Islet precursor cell (in vitro differentiated cells): ENCODE results near the gene RBM43.

ENCODE experiments used
- DNase-seq: peaks from one replicate; pipeline ENCODE4 v3.0.0-alpha.2; 2018

The RBM43 gene

GRCh38 chr2:151206446-151206968 lies 55.2 kb downstream of the RBM43 start:
- DNase-seq, result no peak

- no peak for DNase-seq
These were observed 56.1 kb downstream of the RBM43 start for GRCh38 chr2:151205571-151205970.

- DNase-seq, result no peak
These were observed 56.9 kb downstream of the RBM43 start for GRCh38 chr2:151204756-151205155.

- DNase-seq, result no peak
These were observed 60.8 kb downstream of the RBM43 start for GRCh38 chr2:151200844-151201243.

- DNase-seq, result no peak
These were observed 61.4 kb downstream of the RBM43 start for GRCh38 chr2:151200277-151200676.

- no peak for DNase-seq
These were observed 63.0 kb downstream of the RBM43 start for GRCh38 chr2:151198645-151199044.
